GM23338 (cell line): Measurements from ENCODE around the gene EPHB2. TPM values are rescaled to one million over a fixed set of nuclear protein-coding genes. Genes with fewer than 3 reads are reported as not detected.

Experiments used
- ATAC-seq: fragments of 200-7000 bp; cut with Tn5 transposase; 3 replicates; pipeline ENCODE4 v1.9.1; 2020
- DNase-seq: peaks from one replicate; pipeline ENCODE4 v3.0.0-alpha.2; 2015; ENCODE audit warnings: low spot score
- H2AFZ ChIP-seq: fragments of 200-600 bp; sonication (generic); 2 replicates; pipeline ENCODE4 v1.8.0; 2016; ENCODE audit warnings: antibody characterized with exemption, mild to moderate bottlenecking, moderate library complexity
- H3F3A ChIP-seq: fragments of 200-600 bp; sonication (generic); replicated peaks from 2 replicates; pipeline ENCODE4 v1.8.0; 2017; ENCODE audit warnings: antibody characterized with exemption, mixed run types, low read depth
- H3K27ac ChIP-seq: fragments of 200-600 bp; sonication (generic); 2 replicates; pipeline ENCODE4 v1.6.1; 2016; ENCODE audit warnings: low read depth
- H3K27me3 ChIP-seq: fragments of 200-600 bp; sonication (generic); 2 replicates; pipeline ENCODE4 v1.8.0; 2016; ENCODE audit warnings: mild to moderate bottlenecking, mixed run types, moderate library complexity; ENCODE audit not compliant: insufficient read depth
- H3K36me3 ChIP-seq: fragments of 200-600 bp; sonication (generic); 2 replicates; pipeline ENCODE4 v1.8.0; 2016; ENCODE audit warnings: mild to moderate bottlenecking; ENCODE audit not compliant: insufficient read depth
- H3K4me1 ChIP-seq: fragments of 200-600 bp; sonication (generic); 2 replicates; pipeline ENCODE4 v1.8.0; 2016; ENCODE audit warnings: mild to moderate bottlenecking, moderate library complexity; ENCODE audit not compliant: insufficient read depth
- H3K4me2 ChIP-seq: fragments of 200-600 bp; sonication (generic); 2 replicates; pipeline ENCODE4 v1.7.1; 2017; ENCODE audit warnings: mixed run types
- H3K4me3 ChIP-seq: fragments of 200-600 bp; sonication (generic); 2 replicates; pipeline ENCODE4 v1.6.1; 2016; ENCODE audit warnings: mixed run types
- H3K79me2 ChIP-seq: fragments of 200-600 bp; sonication (generic); replicated peaks from 2 replicates; pipeline ENCODE4 v1.8.0; 2017; ENCODE audit warnings: mild to moderate bottlenecking; ENCODE audit not compliant: insufficient read depth
- H3K9me2 ChIP-seq: fragments of 200-600 bp; sonication (generic); 2 replicates; pipeline ENCODE4 v1.8.0; 2017; ENCODE audit not compliant: insufficient read depth
- H4K20me1 ChIP-seq: fragments of 200-600 bp; sonication (generic); replicated peaks from 2 replicates; pipeline ENCODE4 v1.8.0; 2017; ENCODE audit warnings: mild to moderate bottlenecking; ENCODE audit not compliant: insufficient read depth
- H3K27ac Mint-ChIP-seq: 2 replicates; pipeline ENCODE4 v1.8.0; 2020; ENCODE audit warnings: inconsistent platforms, mild to moderate bottlenecking, moderate library complexity, mixed read lengths
- H3K27me3 Mint-ChIP-seq: 3 replicates; pipeline ENCODE4 v1.8.0; 2022; ENCODE audit warnings: low read depth, mild to moderate bottlenecking, moderate library complexity, mixed read lengths, inconsistent platforms; ENCODE audit not compliant: insufficient read depth, poor library complexity
- H3K36me3 Mint-ChIP-seq: 3 replicates; pipeline ENCODE4 v1.8.0; 2021; ENCODE audit warnings: low read depth, mild to moderate bottlenecking, inconsistent platforms, moderate library complexity, mixed read lengths
- H3K4me1 Mint-ChIP-seq: 3 replicates; pipeline ENCODE4 v1.8.0; 2020; ENCODE audit warnings: mild to moderate bottlenecking, inconsistent platforms, mixed read lengths
- H3K4me3 Mint-ChIP-seq: 3 replicates; pipeline ENCODE4 v1.8.0; 2021; ENCODE audit warnings: moderate library complexity, mild to moderate bottlenecking, inconsistent platforms, mixed read lengths
- H3K9me3 Mint-ChIP-seq: 3 replicates; pipeline ENCODE4 v1.8.0; 2020; ENCODE audit warnings: moderate library complexity, mild to moderate bottlenecking, inconsistent platforms, mixed read lengths
- CTCF ChIP-seq, 2 experiments: fragments of 200-600 bp in 1 of 2; sonication (generic) in 1 of 2; conservative IDR thresholded peaks; 2 replicates each; pipeline versions ENCODE4 v1.5.1 to v1.6.1; 2016 to 2017; ENCODE audit warnings: antibody characterized with exemption in 2 of 2, low read depth in 2 of 2, mild to moderate bottlenecking in 2 of 2, moderate library complexity in 1 of 2
- EZH2 ChIP-seq: fragments of 200-600 bp; sonication (generic); IDR thresholded peaks from one replicate; pipeline ENCODE4 v1.8.0; 2017; ENCODE audit warnings: antibody characterized with exemption, mild to moderate bottlenecking, low read depth; ENCODE audit not compliant: unreplicated experiment
- EZH2phosphoT487 ChIP-seq: fragments of 200-600 bp; sonication (generic); IDR thresholded peaks from one replicate; pipeline ENCODE4 v1.8.1; 2018; ENCODE audit warnings: antibody characterized with exemption; ENCODE audit not compliant: unreplicated experiment
- JUNB ChIP-seq: IDR thresholded peaks from one replicate; pipeline ENCODE4 v1.6.1; 2016; ENCODE audit warnings: antibody characterized with exemption; ENCODE audit not compliant: unreplicated experiment
- POLR2AphosphoS5 ChIP-seq: IDR thresholded peaks from 2 replicates; pipeline ENCODE4 v1.6.1; 2016; ENCODE audit warnings: antibody characterized with exemption, low read depth
- STAT1 ChIP-seq: IDR thresholded peaks from one replicate; pipeline ENCODE4 v1.6.1; 2016; ENCODE audit warnings: antibody characterized with exemption; ENCODE audit not compliant: unreplicated experiment
- ZNF114 ChIP-seq: fragments of 250-450 bp; sonication (Bioruptor Pico); IDR thresholded peaks from 2 replicates; pipeline ENCODE4 v1.5.0; 2020; ENCODE audit warnings: mild to moderate bottlenecking, moderate library complexity
- polyA plus RNA-seq: library from polyadenylated mRNA; unstranded; fragments of >200 nt; fragmentation: Nextera tagmentation; extraction: Ambion mirVana; gene quantifications from 2 replicates; pipeline ENCODE4 v1.2.1, GENCODE V29; 2016
- total RNA-seq: library from RNA; depleted of rRNA; stranded (reverse); fragments of >200 nt; shearing (Covaris generic); gene quantifications from 2 replicates; pipeline ENCODE4 v1.2.3, GENCODE V29; 2014

EPHB2 gene
- total and polyA plus RNA-seq, 2 experiments from 2014 or later: 4.1 to 20.1 TPM

- no peaks in the 10 kb centered on the region for H3K9me3 Mint-ChIP-seq
- no peak overlapping the region for H3K27ac ChIP-seq
- DNase-seq (peak; percentile 31), ATAC-seq (peak; percentile 74)
- no peaks in the 10 kb centered on the region; the same call in 1 of the 2 replicates for H4K20me1 ChIP-seq
- no peak overlapping the region for H3K4me3 Mint-ChIP-seq
- no peaks in the 10 kb centered on the region for H3K36me3 ChIP-seq
- TF ChIP-seq CTCF (conservative IDR thresholded peaks at IDR 0.05; ENCODE audit: low read depth in 2 of 2) (peak in 1 of 2 experiments; percentile 19; a peak in 2 of 4 replicates), ZNF114 (CRISPR knock-in tag) (no peak)
- no peak overlapping the region for H3K4me3 ChIP-seq
- peaks cover 4% of the 10 kb centered on the region; the same call in 2 of the 3 replicates for H3K4me1 Mint-ChIP-seq
- no peaks in the 10 kb centered on the region for H3K9me2 ChIP-seq
- H3K27ac Mint-ChIP-seq: no peak overlapping the region
- no peaks in the 10 kb centered on the region for H3K36me3 Mint-ChIP-seq
- H3K4me2 ChIP-seq: no peak overlapping the region
- no peaks in the 10 kb centered on the region for H3K4me1 ChIP-seq
- H2AFZ ChIP-seq: no peak overlapping the region
- H3F3A ChIP-seq: no peaks in the 10 kb centered on the region
- peaks cover 2% of the 10 kb centered on the region for H3K27me3 Mint-ChIP-seq
- no peaks in the 10 kb centered on the region for H3K27me3 ChIP-seq
- no peaks in the 10 kb centered on the region for H3K79me2 ChIP-seq
Observed at GRCh38 chr1:22751124-22751531, 40.5 kb downstream of the EPHB2 start.

- no peaks in the 10 kb centered on the region for H3K9me3 Mint-ChIP-seq
- H3K4me2 ChIP-seq: no peak overlapping the region
- H3K27me3 ChIP-seq: no peaks in the 10 kb centered on the region
- no peak overlapping the region for H3K27ac Mint-ChIP-seq
- H3K79me2 ChIP-seq: no peaks in the 10 kb centered on the region
- no peaks in the 10 kb centered on the region for H3F3A ChIP-seq
- H3K4me1 Mint-ChIP-seq: peaks cover 4% of the 10 kb centered on the region; the same call in 2 of the 3 replicates
- no peaks in the 10 kb centered on the region for H3K36me3 ChIP-seq
- no peak overlapping the region for H3K4me3 ChIP-seq
- no peak overlapping the region for H2AFZ ChIP-seq
- no peak overlapping the region for H3K4me3 Mint-ChIP-seq
- H3K9me2 ChIP-seq: no peaks in the 10 kb centered on the region
- peaks cover 2% of the 10 kb centered on the region for H3K27me3 Mint-ChIP-seq
- H4K20me1 ChIP-seq: no peaks in the 10 kb centered on the region; the same call in 1 of the 2 replicates
- H3K4me1 ChIP-seq: no peaks in the 10 kb centered on the region
- H3K36me3 Mint-ChIP-seq: no peaks in the 10 kb centered on the region
- H3K27ac ChIP-seq: no peak overlapping the region
- TF ChIP-seq POLR2AphosphoS5 (no peak), EZH2phosphoT487 (no peak), CTCF (conservative IDR thresholded peaks at IDR 0.05; ENCODE audit: low read depth in 2 of 2) (no peak), JUNB (no peak), STAT1 (no peak), EZH2 (no peak)
- no peak for ATAC-seq
- no peak for DNase-seq
Observed at GRCh38 chr1:22752339-22752738, 41.7 kb downstream of the EPHB2 start.
